GM21619 (cell line): ENCODE results near the gene USP17L26.
"Not testable (repeated sequence)": the region's sequence is repeated elsewhere in the genome, so short reads cannot be mapped to it uniquely, and the experiment has no call there.

Experiments
- ATAC-seq: cut with Tn5 transposase; IDR thresholded peaks from one replicate; pipeline ENCODE4 v1.9.1; 2021; ENCODE audit not compliant: unreplicated experiment

The USP17L26 gene, protein sequence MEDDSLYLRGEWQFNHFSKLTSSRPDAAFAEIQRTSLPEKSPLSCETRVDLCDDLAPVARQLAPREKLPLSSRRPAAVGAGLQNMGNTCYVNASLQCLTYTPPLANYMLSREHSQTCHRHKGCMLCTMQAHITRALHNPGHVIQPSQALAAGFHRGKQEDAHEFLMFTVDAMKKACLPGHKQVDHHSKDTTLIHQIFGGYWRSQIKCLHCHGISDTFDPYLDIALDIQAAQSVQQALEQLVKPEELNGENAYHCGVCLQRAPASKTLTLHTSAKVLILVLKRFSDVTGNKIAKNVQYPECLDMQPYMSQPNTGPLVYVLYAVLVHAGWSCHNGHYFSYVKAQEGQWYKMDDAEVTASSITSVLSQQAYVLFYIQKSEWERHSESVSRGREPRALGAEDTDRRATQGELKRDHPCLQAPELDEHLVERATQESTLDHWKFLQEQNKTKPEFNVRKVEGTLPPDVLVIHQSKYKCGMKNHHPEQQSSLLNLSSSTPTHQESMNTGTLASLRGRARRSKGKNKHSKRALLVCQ

DNA sequence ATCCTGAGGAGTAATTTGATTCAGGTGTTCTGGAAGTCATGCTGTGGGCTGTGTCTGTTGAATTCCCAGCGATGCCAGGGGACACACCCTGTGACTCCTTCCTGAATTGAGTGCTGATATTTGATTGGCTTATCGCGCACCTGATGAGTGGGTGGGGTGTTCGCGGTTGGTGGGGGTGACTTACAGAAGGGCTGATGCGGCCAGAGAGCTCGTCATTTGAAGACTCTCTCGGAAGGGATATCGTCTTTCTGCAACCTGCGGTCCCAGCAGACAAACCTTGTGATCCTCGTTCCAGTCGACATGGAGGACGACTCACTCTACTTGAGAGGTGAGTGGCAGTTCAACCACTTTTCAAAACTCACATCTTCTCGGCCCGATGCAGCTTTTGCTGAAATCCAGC, at the start of gene USP17L26:
Gene USP17L26, plus strand, starts transcription at position 301 of the 400 bp plus-strand sequence. Its CDS starts 0 bp downstream, at position 301.
- ATAC-seq, result not testable (repeated sequence)

DNA sequence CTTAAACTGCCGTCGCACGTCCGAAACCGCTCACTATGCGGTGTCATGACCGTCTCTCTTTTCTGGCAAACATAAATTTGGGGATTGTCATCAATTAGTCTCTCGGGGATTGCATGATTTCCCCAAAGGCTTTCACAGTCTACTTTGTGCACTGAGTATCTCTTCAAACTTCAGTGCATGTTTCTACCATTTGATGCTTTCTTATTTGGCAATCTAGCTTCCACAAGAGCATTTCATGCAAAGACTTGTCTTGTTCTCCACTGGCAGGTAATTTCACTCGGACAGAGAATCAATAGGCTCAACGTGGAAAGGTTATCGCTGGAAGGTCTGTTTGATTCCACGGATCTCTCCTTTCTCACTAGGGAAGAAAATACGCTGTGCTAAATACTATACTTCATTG, 10.3 kb upstream of the USP17L26 start:
- not testable (repeated sequence) for ATAC-seq

DNA sequence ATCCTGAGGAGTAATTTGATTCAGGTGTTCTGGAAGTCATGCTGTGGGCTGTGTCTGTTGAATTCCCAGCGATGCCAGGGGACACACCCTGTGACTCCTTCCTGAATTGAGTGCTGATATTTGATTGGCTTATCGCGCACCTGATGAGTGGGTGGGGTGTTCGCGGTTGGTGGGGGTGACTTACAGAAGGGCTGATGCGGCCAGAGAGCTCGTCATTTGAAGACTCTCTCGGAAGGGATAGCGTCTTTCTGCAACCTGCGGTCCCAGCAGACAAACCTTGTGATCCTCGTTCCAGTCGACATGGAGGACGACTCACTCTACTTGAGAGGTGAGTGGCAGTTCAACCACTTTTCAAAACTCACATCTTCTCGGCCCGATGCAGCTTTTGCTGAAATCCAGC, 9.6 kb upstream of the USP17L26 start, which contains the start of gene USP17L24:
Gene USP17L24, plus strand, starts transcription at position 301 of the 400 bp plus-strand sequence. Its CDS starts 0 bp downstream, at position 301.
- not testable (repeated sequence) for ATAC-seq

DNA sequence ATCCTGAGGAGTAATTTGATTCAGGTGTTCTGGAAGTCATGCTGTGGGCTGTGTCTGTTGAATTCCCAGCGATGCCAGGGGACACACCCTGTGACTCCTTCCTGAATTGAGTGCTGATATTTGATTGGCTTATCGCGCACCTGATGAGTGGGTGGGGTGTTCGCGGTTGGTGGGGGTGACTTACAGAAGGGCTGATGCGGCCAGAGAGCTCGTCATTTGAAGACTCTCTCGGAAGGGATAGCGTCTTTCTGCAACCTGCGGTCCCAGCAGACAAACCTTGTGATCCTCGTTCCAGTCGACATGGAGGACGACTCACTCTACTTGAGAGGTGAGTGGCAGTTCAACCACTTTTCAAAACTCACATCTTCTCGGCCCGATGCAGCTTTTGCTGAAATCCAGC, 4.8 kb upstream of the USP17L26 start, which contains the start of gene USP17L25:
Gene USP17L25, plus strand, starts transcription at position 301 of the 400 bp plus-strand sequence. Its CDS starts 0 bp downstream, at position 301.
- not testable (repeated sequence) for ATAC-seq

DNA sequence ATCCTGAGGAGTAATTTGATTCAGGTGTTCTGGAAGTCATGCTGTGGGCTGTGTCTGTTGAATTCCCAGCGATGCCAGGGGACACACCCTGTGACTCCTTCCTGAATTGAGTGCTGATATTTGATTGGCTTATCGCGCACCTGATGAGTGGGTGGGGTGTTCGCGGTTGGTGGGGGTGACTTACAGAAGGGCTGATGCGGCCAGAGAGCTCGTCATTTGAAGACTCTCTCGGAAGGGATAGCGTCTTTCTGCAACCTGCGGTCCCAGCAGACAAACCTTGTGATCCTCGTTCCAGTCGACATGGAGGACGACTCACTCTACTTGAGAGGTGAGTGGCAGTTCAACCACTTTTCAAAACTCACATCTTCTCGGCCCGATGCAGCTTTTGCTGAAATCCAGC, 4.6 kb downstream of the USP17L26 start, which contains the start of gene USP17L5:
Gene USP17L5, plus strand, starts transcription at position 301 of the 400 bp plus-strand sequence. Its CDS starts 0 bp downstream, at position 301.
- not testable (repeated sequence) for ATAC-seq

DNA sequence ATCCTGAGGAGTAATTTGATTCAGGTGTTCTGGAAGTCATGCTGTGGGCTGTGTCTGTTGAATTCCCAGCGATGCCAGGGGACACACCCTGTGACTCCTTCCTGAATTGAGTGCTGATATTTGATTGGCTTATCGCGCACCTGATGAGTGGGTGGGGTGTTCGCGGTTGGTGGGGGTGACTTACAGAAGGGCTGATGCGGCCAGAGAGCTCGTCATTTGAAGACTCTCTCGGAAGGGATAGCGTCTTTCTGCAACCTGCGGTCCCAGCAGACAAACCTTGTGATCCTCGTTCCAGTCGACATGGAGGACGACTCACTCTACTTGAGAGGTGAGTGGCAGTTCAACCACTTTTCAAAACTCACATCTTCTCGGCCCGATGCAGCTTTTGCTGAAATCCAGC, 9.4 kb downstream of the USP17L26 start, which contains the start of gene USP17L27:
Gene USP17L27, plus strand, starts transcription at position 301 of the 400 bp plus-strand sequence. Its CDS starts 0 bp downstream, at position 301.
- not testable (repeated sequence) for ATAC-seq

DNA sequence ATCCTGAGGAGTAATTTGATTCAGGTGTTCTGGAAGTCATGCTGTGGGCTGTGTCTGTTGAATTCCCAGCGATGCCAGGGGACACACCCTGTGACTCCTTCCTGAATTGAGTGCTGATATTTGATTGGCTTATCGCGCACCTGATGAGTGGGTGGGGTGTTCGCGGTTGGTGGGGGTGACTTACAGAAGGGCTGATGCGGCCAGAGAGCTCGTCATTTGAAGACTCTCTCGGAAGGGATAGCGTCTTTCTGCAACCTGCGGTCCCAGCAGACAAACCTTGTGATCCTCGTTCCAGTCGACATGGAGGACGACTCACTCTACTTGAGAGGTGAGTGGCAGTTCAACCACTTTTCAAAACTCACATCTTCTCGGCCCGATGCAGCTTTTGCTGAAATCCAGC, 14.1 kb downstream of the USP17L26 start, which contains the start of gene USP17L28:
Gene USP17L28, plus strand, starts transcription at position 301 of the 400 bp plus-strand sequence. Its CDS starts 0 bp downstream, at position 301.
- not testable (repeated sequence) for ATAC-seq

DNA sequence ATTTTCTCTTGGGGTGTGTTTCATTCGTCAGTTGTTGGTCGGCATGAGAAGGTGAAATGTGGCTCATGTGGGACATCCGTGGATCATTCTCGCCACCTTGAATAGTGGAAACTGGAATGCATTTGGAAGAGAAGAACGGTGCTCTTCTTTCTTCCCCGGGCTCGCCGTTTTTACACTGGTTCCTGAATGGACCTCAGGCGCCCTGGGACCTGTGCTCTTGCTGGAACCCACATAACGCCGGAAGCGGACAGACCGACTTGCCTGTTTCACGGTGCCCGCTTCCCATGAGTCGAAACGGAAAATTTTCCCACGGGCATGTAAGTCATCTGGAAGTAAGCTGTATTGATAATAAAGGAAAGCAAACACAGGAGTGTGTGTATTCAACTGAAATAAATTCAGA, 16.4 kb downstream of the USP17L26 start:
- not testable (repeated sequence) for ATAC-seq

DNA sequence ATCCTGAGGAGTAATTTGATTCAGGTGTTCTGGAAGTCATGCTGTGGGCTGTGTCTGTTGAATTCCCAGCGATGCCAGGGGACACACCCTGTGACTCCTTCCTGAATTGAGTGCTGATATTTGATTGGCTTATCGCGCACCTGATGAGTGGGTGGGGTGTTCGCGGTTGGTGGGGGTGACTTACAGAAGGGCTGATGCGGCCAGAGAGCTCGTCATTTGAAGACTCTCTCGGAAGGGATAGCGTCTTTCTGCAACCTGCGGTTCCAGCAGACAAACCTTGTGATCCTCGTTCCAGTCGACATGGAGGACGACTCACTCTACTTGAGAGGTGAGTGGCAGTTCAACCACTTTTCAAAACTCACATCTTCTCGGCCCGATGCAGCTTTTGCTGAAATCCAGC, 18.9 kb downstream of the USP17L26 start, which contains the start of gene USP17L29:
Gene USP17L29, plus strand, starts transcription at position 301 of the 400 bp plus-strand sequence. Its CDS starts 0 bp downstream, at position 301.
- not testable (repeated sequence) for ATAC-seq

DNA sequence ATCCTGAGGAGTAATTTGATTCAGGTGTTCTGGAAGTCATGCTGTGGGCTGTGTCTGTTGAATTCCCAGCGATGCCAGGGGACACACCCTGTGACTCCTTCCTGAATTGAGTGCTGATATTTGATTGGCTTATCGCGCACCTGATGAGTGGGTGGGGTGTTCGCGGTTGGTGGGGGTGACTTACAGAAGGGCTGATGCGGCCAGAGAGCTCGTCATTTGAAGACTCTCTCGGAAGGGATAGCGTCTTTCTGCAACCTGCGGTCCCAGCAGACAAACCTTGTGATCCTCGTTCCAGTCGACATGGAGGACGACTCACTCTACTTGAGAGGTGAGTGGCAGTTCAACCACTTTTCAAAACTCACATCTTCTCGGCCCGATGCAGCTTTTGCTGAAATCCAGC, 28.4 kb downstream of the USP17L26 start, which contains the start of gene USP17L30:
Gene USP17L30, plus strand, starts transcription at position 301 of the 400 bp plus-strand sequence. Its CDS starts 0 bp downstream, at position 301.
- ATAC-seq, result not testable (repeated sequence)

DNA sequence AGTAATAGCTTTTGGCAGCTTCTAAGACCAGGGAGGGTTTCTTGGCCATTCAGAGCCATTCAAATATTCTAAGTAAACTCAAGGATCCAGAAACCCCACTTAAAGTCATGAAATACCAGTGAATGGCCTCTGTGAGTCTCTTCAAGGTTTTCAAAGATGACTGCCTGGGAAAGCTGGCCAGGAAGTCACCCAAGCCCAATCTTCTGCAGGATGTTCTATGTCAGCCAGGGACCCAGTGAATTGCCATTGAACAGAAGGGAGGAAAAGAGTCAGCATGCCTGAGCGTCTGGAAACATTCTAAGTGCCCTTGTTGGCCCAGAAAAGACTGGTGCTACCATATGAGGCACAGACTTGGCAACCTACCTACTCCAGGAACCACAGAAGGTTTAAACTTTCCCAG, 45.4 kb downstream of the USP17L26 start:
- ATAC-seq, result not testable (repeated sequence)

DNA sequence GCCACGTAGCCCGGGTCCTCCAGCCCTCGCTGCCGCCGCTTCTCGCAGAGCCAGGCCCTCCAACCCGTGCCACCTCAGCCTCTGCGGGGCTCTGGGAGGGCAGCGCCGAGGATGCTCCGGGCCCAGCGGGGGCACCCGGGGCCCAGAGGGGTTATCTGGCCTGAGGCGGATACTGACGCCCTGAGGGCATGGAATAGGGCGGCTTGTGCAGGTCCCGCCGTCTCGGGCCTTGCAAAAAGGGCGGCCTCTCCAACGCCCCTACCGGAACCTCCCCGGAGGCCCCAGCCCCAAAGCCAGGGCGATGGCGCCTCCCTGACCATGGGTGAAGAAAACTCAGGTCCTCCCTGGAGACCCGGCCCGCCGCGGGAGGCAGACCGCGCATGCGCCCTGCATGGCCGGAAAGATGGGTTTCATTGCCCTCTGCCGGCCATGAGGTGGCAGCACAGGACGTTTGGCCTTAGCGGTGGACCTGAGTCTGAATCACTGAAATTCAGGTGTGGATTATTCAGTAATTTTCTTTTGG, 46.6 kb downstream of the USP17L26 start:
- ATAC-seq, result not testable (repeated sequence)

DNA sequence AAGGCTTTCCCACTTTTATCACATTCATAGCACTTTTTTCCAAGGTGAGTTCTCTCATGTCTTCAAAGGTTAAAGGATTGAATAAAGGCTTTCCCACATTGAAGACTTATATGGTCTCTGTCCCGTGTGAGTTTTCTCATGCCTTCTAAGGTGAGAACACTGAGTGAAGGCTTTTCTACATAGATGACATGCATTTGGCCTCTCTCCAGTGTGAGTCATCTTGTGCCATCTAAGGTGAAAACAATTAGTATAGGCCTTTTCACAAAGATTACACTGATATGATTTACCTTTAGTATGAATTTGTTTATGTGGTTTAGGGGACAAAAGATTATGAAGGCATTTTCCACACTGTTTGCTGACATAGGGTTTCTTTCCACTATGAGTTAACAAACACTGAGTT, 49.7 kb downstream of the USP17L26 start:
- no peak for ATAC-seq
